Measurements from ENCODE around the gene GSK3B.

GRCh38 chr3:119981386-119981785, 112.9 kb downstream of the GSK3B start:
- TF ChIP-seq, protein P1, sequence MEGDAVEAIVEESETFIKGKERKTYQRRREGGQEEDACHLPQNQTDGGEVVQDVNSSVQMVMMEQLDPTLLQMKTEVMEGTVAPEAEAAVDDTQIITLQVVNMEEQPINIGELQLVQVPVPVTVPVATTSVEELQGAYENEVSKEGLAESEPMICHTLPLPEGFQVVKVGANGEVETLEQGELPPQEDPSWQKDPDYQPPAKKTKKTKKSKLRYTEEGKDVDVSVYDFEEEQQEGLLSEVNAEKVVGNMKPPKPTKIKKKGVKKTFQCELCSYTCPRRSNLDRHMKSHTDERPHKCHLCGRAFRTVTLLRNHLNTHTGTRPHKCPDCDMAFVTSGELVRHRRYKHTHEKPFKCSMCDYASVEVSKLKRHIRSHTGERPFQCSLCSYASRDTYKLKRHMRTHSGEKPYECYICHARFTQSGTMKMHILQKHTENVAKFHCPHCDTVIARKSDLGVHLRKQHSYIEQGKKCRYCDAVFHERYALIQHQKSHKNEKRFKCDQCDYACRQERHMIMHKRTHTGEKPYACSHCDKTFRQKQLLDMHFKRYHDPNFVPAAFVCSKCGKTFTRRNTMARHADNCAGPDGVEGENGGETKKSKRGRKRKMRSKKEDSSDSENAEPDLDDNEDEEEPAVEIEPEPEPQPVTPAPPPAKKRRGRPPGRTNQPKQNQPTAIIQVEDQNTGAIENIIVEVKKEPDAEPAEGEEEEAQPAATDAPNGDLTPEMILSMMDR (IDR thresholded peaks at IDR 0.05), result no peak
- no peak for TF ChIP-seq POLR2AphosphoS5 (IDR thresholded peaks at IDR 0.05)
- TF ChIP-seq POLR2A (IDR thresholded peaks at IDR 0.05), result no peak

Measured in breast epithelium (tissue), 3 donors.